GM12878 (cell line): ENCODE results near the gene MYBPC2. TPM values are rescaled to one million over a fixed set of nuclear protein-coding genes. Genes with fewer than 3 reads are reported as not detected.

ENCODE experiments used
- BCLAF1 ChIP-seq: fragments of 450-650 bp; IDR thresholded peaks from 2 replicates; pipeline ENCODE4 v1.6.1; 2017; ENCODE audit warnings: antibody characterized with exemption, mild to moderate bottlenecking, moderate library complexity
- CHD2 ChIP-seq: IDR thresholded peaks from 2 replicates; pipeline ENCODE4 v1.6.1; 2011; ENCODE audit warnings: low read depth, low read length, improper control_type of control experiment, borderline replicate concordance
- CREB1 ChIP-seq: IDR thresholded peaks from 2 replicates; pipeline ENCODE4 v1.6.1; 2012; ENCODE audit warnings: low read depth, mild to moderate bottlenecking, inconsistent platforms
- CTCF ChIP-seq, 3 experiments: IDR thresholded peaks in 2 of 3; conservative IDR thresholded peaks in 1 of 3; 2 replicates each; pipeline ENCODE4 v1.5.1; 2011; ENCODE audit warnings: low read depth in 3 of 3, low read length in 3 of 3, mild to moderate bottlenecking in 3 of 3, control low read depth in 2 of 3, moderate library complexity in 2 of 3, inconsistent platforms in 1 of 3, mixed read lengths in 1 of 3; ENCODE audit not compliant: control insufficient read depth in 2 of 3, insufficient read depth in 1 of 3; ENCODE audit errors: extremely low read depth in 1 of 3
- ELK1 ChIP-seq: IDR thresholded peaks from 2 replicates; pipeline ENCODE4 v1.6.1; 2012; ENCODE audit warnings: low read depth, low read length, improper control_type of control experiment
- FOXK2 ChIP-seq: fragments of 450-650 bp; IDR thresholded peaks from 2 replicates; pipeline ENCODE4 v1.6.1; 2017; ENCODE audit warnings: mild to moderate bottlenecking, moderate library complexity
- HSF1 ChIP-seq: fragments of 150-350 bp; IDR thresholded peaks from 2 replicates; pipeline ENCODE4 v1.6.1; 2014; ENCODE audit warnings: mild to moderate bottlenecking, low read depth, low read length
- KDM1A ChIP-seq: fragments of 200-600 bp; sonication (generic); IDR thresholded peaks from 2 replicates; pipeline ENCODE4 v1.6.1; 2016; ENCODE audit warnings: borderline replicate concordance
- MEF2B ChIP-seq: fragments of 450-650 bp; IDR thresholded peaks from 2 replicates; pipeline ENCODE4 v1.6.1; 2018; ENCODE audit warnings: mild to moderate bottlenecking, moderate library complexity; ENCODE audit not compliant: partially characterized antibody, poor library complexity, severe bottlenecking
- MTA2 ChIP-seq: fragments of 450-650 bp; IDR thresholded peaks from 2 replicates; pipeline ENCODE4 v1.6.1; 2016; ENCODE audit warnings: low read depth, mild to moderate bottlenecking, moderate library complexity
- POU2F2 ChIP-seq: IDR thresholded peaks from 3 replicates; pipeline ENCODE4 v1.6.1; 2011; ENCODE audit warnings: low read depth, mild to moderate bottlenecking, low read length, borderline replicate concordance
- RFX5 ChIP-seq: IDR thresholded peaks from 2 replicates; pipeline ENCODE4 v1.6.1; 2011; ENCODE audit warnings: low read depth, low read length, improper control_type of control experiment
- STAT1 ChIP-seq: fragments of 450-650 bp; conservative IDR thresholded peaks from 2 replicates; pipeline ENCODE4 v1.6.1; 2014; ENCODE audit warnings: antibody characterized with exemption, mild to moderate bottlenecking
- SUZ12 ChIP-seq: fragments of 200-600 bp; sonication (generic); IDR thresholded peaks from one replicate; pipeline ENCODE4 v1.6.1; 2018; ENCODE audit warnings: antibody characterized with exemption, mild to moderate bottlenecking; ENCODE audit not compliant: unreplicated experiment
- TAF1 ChIP-seq: IDR thresholded peaks from 2 replicates; pipeline ENCODE4 v1.6.1; 2011; ENCODE audit warnings: mild to moderate bottlenecking, low read depth, low read length, borderline replicate concordance
- ZNF687 ChIP-seq: fragments of 450-650 bp; IDR thresholded peaks from 2 replicates; pipeline ENCODE4 v1.6.1; 2017; ENCODE audit warnings: mild to moderate bottlenecking, moderate library complexity
- polyA plus RNA-seq, 11 experiments: library from polyadenylated mRNA; depleted of rRNA in 4 of 11; unstranded in 6 of 11; stranded (reverse) in 5 of 11; fragments of >200 nt; fragmentation: Nextera tagmentation in 4 of 11; fragmentation: Illumina TruSeq in 1 of 11; extraction: Ambion mirVana in 4 of 11; extraction: Trizol in 1 of 11; gene quantifications; 1 replicate in 1 of 11; 2 replicates in 10 of 11; pipeline versions ENCODE4 v1.2.1 to v1.2.3, GENCODE V29; 2011 to 2016; ENCODE audit warnings: inconsistent platforms in 2 of 11, missing spikeins in 2 of 11, low read depth in 1 of 11
- total RNA-seq, 4 experiments: library from RNA; depleted of rRNA in 3 of 4; stranded (reverse); fragments of >200 nt in 3 of 4; fragmentation: Illumina TruSeq in 1 of 4; extraction: Trizol in 1 of 4; gene quantifications; 2 replicates each; pipeline versions ENCODE4 v1.2.1 to v1.2.3, GENCODE V29; 2013 to 2021

The MYBPC2 gene
- total and polyA plus RNA-seq, 10 of the 15 experiments (the other 5 are each of a cell fraction or from before 2014, with no cell fraction given) = 0.09 to 2.6 (median 0.61) TPM

GRCh38 chr19:50414864-50415660 is 17.6 kb upstream of the MYBPC2 start (continued):
- TF ChIP-seq BCLAF1 (no peak), MTA2 (0 out of 2 replicates have a peak, but pooled peaks have one; percentile 42), CREB1 (peak; percentile 62; the same call in 1 of the 2 replicates), RFX5 (0 out of 2 replicates have a peak, but pooled peaks have one; percentile 9), TAF1 (no peak; the same call in 1 of the 2 replicates), FOXK2 (no peak), MEF2B (peak; percentile 53), ELK1 (no peak), CTCF (IDR thresholded peaks at IDR 0.05 in 2 of 3, conservative IDR thresholded peaks at IDR 0.05 in 1 of 3; ENCODE audit: control insufficient read depth in 2 of 3, extremely low read depth in 1 of 3, insufficient read depth in 1 of 3, low read depth in 3 of 3, low read length in 3 of 3) (peak; percentile 85 to 94 (median 89)), CHD2 (no peak), KDM1A (no peak), STAT1 (no peak), SUZ12 (no peak), POU2F2 (no peak; the same call in 2 of the 3 replicates), HSF1 (no peak), ZNF687 (peak; percentile 75)
